KG1 (cell line): ENCODE data around the gene RAB11FIP2.

Source experiments
- DNase-seq: peaks from one replicate; lab custom pipeline; 2025; lab: John Stamatoyannopoulos, UW

The RAB11FIP2 gene

DNA sequence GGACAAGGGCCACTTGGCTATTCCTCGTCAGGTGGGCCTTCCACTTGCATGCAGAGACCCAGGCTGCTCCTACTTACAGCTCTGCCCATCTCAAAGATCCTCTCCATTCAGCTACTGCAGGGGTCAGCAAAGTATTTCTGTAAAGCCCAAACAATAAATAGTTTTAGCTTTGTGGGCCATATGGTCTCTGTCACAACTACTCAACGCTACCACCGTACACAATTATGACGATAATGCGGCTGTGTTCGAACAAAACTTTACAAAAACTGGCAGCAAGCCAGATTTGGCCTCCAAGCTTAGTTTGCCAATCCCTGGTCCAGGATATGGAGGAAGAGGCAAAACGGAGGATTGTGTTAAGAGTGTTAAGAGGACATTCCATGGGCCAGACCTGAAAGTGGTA, 12.8 kb downstream of the RAB11FIP2 start:
- DNase-seq: no peak

DNA sequence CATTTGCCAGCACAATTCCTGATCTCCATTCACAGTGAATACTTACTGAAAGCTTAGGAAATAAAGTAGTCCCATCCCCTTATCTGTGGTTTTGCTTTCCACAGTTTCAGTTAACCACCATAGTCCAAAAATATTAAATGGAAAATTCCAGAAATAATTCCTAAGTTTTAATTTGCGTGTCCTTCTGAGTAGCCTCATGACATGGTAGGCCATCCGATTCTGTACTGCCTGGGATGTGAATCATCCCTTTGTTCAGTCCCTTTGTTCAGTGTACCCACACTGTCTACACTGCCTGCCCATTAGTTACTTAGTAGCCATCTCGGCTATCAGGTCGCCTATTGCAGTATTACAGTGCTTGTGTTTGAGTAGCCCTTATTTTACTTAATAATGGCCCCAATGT, 14.2 kb downstream of the RAB11FIP2 start:
- no peak for DNase-seq

DNA sequence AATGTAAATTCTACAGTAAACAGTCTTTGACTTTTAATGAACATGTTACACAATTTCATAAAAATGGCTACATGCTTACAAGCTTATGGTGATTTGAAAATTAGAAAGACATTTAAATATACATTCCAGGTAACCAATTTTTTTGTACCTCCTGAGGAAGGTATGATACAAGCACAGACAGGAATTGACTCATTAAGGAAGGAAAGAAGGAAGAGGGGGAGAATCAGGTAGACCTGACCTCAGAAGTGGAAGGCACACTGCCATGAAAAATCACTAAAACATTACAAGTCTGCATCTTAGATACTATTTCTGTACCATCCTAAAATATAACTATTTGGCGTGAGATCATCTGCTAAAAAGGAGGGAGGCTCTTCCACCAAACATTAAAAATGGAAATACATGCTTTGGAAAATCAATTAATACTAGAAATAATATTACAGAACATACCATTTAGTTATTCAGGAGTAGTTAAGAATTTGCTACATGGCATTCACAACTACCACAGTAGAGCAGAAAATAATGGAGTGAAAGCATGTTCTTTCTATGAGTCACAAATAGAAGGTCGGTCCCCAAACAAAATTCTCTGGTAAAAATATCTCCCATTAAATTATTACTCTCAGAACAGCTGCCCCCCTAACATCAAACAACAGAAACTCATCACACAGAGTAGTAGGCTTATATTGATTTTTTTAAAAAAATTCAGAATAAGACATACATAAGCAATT, 15.2 kb downstream of the RAB11FIP2 start:
- DNase-seq: no peak

DNA sequence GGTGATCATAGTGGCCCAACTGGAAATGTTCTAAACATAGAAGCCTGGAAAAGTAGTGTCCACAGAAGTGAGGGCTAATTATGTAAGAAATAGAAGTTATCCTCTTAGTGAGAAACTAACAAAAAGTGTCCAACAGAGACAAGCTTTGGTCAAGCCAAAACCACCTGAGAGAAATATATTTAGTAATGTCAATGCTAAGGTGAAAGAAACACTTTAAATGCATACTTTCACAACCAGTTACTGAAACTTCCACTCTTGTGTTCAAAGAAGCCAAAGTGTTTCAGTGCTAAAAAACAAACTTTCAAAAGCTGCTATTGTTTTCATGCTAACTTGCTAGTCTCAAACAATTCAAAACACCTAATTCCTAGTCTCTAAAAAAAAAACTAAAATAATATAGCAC, 18.1 kb downstream of the RAB11FIP2 start:
- no peak for DNase-seq

DNA sequence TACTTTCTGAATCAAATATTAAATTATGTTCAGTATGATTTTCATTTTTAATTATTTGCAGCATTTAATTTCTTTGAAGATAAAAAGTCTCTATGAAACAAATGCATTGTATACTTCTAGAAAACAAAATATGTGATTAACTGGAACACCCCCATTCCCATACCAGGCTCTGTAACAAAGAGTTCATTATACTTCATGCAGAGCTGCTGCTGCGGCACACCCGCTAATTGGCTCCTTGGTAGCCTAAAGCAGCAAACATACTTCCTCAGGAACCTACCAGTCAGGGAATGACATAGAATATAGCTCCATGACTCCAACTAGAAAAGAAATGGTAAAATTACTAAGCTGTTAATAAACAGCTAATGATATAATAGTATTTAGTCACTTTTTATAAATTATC, 19.3 kb downstream of the RAB11FIP2 start:
- no peak for DNase-seq

DNA sequence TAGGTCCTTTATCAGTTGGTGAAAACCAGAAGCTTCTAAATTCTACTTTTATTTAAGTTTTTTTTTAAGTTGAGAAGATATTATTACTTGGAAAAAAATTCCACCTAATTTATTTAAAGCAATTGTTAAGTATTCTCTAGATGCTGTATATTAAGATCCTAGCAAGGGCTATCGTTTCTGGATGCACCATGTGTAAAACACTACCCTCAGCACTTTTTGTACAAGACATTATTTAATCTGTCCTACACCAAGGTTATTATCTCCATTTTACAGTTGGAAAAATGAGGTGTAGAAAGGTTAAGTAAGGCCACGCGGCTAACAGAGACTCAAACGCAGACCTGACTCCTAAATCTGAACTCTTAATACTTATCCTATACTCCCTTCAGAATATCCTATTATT, 19.8 kb downstream of the RAB11FIP2 start:
- no peak for DNase-seq

DNA sequence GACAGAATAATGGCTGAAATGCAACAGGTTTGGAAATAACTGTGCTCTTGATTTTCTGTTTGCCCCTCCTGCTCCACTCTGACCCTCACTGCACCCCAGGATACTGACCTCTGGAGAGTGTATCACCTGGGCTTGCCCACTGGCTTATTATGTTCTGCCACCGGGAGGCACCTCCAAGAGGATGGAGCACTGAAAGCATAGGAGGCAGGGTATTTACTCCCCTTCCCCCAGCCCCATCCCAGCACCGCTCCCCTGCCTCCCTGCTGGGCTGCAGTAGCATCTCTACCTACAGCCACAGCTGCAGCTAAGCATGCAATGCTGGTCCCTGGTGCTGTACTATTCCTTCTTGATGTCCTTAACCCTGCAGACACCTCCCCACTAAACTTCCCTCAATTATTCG, 26.4 kb downstream of the RAB11FIP2 start:
- no peak for DNase-seq

DNA sequence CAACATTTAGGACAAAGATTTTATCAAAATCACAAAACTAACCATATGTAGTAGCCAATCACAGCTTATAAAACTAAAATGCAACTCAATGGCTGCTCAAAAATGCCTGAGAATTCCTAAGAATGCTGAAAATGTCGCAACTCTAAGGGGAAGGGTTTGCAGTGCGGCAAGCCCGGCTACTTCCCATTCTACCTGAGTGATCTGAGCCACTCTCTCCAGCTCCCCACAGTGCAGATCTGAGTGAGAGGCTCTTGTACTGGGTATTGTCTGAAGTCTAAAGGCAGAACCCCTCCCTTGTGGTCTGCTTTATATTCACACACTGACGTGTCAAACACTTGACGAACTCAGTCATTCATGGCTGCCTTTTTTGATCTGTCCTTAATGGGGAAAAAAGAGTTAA, 28.9 kb downstream of the RAB11FIP2 start:
- DNase-seq: no peak

DNA sequence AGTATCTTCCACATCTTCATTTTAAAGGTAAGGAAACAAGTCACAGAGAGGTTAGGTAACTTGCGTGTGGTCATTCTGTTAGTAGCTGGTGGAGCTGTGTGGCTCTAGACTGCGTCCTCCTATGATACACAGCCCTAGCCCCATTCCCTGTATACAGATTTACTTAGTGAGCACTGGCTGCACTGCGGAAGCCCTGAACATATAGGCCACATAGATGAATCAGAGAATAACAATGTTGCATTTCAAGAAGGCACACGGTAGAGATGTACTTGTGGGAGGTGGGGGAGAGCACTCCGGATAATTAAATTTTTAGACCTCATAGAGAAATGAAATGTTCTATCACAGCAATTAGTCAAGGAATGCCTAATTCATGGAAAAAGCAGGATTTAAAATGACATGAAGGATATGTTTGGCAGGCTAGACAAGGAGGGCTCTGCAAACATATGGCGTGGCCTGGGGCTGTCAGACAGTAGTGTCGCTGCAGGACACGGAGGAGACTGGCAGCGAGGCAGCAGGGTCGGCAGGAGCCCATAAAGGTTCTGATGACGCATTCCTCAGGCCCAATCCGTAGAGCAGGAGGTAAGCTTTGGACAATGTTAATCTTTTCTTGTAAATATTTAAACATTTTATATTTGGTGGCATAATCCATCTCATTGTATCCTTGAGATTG, 29.5 kb downstream of the RAB11FIP2 start:
- no peak for DNase-seq

DNA sequence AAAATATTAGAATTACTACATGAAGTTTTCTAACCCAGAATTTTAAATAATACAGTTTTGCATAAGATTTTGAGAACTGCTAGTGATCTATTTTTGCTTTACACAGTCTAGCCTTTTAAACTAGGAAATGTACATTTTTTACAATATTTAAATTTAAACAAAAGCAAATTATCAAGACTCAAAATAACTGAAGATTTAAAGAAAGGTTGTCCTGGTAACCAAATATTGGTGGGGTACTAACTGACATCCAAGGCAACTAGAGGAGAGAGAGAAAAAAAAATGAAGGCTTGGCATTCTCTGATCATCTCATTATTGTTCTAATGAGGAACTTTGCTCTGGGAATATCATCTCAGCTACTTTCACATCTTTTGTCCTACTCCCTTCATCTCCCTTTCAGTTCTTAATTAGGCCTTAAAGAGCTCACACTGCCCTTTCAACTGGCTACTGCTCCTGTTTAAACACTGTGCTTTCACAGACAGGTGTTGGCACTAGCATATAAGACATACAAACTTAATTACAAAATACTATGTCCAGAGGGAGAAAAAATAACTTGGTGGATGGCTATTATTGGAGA, 33.7 kb downstream of the RAB11FIP2 start:
- DNase-seq: no peak

DNA sequence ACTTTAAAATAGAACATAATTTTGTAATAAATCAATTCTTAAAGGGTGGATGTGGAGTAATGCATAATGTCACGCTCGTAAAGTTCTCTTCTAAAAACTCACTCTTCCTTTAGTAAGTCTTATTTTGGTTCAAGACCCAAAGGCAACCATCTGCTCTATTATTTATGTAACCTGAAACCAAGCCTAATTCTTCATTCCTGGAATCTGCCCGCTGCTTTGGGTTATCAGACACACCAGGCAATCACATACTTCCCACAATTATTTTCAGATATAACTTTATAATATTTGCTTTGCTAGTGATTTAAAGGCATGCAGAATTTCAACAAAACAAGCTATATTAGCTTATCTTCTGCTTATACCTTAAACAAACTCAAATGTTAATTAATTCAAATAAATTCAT, 39.0 kb downstream of the RAB11FIP2 start:
- no peak for DNase-seq

DNA sequence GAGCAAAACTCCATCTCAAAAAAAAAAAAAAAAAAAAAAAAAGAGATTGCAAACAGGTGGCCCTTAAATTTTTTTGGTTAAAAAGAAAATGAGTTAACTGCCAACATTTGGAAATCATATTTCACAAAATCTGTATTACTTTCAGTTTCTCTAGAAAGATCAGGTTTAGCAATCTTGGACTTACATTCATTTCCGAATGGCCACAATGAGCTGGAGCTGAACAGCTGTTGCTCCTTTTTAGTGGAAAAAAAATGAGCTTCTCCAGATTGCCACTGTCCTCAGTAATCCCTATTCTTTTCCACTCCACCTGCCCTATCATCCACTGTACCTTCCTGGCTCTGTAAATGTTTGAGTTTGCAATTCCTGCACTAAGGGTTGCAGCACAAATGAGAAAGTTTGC, 43.6 kb downstream of the RAB11FIP2 start:
- DNase-seq: no peak

DNA sequence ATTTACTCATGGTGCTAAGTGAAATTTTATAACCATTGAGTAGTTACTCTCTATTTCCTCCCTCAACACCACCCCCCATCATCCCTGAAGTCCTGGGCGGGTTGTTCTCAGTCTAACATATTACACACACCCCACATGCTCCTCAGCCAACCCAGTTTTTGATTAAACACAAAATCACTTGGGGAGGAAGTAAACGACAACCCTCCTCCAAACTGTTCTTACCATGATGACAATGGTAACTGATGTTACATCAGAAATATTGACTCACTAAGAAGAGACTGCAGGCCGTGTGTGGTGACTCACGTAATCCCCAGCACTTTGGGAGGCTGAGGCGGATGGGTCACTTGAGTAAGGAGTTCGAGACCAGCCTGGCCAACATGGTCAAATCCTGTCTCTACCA, 44.2 kb downstream of the RAB11FIP2 start:
- no peak for DNase-seq

DNA sequence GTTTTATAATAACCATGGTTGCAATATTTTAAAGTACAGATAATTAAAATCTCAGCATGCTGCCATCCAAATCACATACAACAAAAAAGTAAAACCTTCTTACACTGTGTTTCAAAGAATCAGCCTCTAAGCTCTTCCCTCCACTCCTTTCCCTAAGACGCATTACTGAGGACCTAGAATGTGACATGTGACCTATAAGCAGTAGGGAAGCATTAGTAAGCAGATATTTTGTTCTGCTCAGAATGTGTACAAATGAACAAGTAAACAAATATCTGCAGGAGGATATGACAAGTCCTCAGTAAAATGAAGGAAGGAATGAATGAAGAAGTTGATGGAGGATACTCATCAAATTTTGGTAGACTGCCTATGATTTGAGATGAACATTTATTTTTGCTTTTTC, 49.1 kb downstream of the RAB11FIP2 start:
- no peak for DNase-seq

DNA sequence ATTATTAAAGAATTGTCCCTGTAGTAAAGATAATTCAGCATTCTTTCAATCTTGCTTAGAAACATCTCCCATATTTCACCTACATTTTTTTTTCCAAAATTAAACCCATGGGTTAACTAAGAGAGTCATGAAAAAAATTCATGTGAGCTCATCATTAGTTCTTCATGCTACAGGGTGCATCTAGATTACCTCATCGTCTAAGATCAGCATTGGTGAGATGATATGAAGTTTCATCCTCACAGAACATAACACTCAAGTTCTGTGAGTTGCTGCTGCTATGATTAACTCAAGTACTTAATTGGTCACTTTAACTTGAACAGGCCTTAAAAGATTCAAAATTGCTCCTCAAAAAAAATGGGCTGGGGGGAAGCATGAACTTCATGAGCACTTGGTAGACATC, 50.0 kb downstream of the RAB11FIP2 start:
- no peak for DNase-seq

DNA sequence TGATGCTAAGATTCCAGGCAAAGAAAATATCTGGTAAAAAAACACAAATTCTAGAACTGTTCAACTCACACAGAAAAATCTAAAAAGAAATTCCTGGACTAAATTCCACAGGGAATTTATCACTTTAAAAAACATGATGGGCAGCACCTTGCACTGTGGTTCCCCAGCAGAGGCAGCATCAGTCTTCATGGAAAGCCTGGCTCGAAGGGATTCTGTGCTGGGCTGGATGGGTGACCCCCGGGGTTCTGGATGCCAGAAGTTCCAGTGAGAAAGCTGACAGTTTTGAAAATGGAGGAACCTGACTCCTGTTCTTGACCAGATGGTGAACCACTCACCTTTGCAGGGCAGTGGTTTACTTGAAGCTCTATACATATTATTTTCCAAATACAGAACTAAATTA, 52.0 kb downstream of the RAB11FIP2 start:
- no peak for DNase-seq

DNA sequence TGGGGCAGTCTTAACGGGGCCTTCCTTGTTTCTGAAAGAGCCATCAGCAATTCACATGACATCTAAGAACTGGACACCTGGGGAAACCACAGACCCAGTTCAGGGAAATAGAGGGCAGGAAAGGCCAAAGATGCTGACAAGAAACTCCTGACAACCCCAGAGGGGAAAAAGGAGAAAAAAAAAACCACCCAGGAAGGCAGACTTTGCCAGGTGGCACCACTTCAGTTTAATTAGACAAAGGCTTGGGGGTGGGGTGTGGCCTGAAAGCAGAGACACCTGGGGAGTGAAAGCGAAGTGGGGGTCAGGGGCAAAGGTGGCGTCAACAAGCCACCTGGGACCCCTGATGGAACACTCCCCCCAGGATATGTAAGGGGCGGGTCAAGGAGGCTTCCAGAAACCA, 53.6 kb downstream of the RAB11FIP2 start:
- no peak for DNase-seq

DNA sequence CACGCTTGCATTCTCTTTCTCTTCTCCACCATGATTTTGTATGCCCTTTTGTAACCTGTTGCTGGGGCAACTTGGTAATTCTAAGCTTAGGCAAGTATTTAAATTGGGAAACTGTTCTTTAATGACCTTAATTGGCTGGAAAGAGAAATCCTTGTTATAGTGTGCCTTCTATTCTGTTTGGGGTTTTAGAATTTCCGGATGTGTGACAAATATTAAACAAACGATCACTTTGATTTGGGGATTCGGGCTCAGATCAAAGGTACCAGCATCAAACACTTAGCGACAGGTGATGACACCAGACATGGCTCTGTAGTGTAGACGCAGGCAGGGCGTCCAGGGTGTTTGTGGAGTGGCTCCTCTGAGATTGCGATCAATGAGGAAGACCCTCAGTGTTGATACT, 55.0 kb downstream of the RAB11FIP2 start:
- no peak for DNase-seq

DNA sequence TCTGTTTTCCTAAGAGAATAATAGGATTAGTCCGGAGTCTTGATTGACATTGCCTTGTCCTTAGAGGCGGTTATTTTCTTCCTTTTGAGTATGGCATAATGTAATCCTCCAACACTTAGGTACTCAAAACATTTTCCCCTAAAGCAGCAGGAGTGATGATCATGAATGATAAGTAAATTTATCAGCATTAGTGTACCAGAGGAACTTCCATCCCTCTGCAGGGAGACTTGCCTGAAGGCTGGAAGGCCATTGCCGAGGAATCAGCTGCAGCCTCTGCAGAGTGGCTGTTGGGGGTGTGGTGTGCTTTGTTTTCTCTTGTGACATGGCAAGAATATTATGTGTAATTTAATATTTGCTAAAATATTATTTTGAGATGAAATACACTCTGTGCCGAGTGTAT, 56.8 kb downstream of the RAB11FIP2 start:
- DNase-seq: no peak

DNA sequence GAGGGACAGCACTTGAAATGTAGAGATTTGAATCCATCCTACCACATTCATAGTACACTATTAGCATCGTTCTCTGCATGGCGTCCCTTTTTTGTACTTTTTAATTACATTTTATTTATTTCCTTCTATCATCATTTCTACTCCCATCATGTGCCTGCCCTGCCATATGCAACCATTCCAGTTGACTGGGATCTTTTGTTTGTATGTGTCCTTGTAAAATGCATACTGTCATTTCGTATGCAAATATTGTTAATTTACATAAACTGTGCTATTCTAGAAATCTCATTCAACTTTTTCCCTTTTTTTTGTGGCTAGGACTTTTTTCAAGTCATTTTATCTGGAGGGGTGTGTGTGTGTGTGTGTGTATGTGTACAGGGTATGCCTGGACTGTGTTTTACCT, 57.9 kb downstream of the RAB11FIP2 start:
- DNase-seq: no peak

DNA sequence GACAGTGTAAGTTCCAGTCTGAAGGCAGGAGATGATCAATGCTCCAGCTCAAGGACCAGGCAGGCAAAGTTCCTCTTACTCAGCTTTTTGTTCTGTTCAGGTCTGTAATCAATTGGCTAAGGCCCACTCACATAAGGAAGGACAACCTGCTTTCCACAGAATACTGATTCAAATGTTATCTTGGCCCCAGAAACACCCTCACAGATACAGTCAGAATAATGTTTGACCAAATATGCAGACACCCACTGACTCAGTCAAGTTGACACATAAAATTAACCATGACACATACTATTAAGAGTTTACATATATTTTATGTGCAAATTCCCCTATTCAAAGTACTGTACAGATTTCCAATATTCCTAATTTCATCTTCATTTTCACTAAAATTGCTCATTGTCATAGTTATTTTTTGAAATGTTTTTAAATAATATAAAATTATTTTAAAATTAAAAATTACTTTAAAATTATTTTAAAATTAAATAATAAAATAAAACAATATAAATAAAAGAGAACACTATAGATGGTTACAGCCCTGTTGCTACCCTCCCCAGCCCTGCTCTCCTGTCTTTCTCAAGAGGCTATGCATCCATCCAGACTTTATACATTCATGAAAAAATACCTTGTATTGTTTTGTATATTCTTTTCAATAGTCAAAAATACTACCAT, 59.4 kb downstream of the RAB11FIP2 start:
- no peak for DNase-seq

DNA sequence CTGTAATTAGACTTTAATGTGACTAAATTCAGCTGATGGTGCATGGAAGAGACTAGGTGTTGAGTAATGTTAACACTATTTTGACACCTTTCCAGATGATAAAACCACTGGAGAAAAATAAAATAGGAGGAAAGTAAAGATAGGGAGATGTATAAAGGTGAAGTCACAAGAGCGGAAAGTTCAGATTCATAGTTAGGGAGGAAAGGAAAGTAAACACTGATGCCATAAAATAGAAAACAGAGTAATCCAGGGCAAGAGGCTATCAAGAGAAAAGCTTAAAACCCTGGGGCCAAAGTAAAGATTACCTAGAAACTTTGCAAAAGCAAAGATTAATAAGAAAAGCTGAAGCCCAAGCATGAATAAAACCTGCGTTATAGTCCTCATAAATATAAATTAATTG, 62.8 kb downstream of the RAB11FIP2 start:
- DNase-seq: no peak
